ENCODE measurements around the gene PHTF2.

The PHTF2 gene

DNA sequence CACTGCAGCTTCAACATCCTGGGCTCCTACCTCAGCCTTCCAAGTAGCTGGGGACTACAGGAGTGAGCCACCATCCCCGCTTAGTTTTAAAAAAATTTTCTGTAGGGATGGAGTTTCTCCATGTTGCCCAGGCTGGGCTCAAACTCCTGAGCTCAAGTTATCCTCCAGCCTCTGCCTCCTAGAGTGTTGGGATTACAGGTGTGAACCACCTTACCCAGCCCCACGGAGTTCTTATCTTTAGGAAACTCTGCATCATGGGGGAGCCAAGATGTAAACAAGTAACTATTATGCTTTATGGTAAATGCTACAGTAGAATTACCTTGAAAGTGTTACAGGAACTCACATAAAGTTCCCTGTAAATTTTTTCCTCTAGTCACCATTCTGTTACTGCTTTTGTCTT lies 65.3 kb downstream of the PHTF2 start:
- Histone ChIP-seq H3K4me1 (ENCODE audit: control insufficient read depth, insufficient read depth, low read length) (peaks cover 15% of the 10 kb centered on the region), H3K9me3 (ENCODE audit: control insufficient read depth, insufficient read depth, low read depth, low read length) (no peaks in the 10 kb centered on the region), H3K4me3 (ENCODE audit: low read depth, low read length) (no peak overlapping the region), H3K36me3 (ENCODE audit: control insufficient read depth in 2 of 2, insufficient read depth in 1 of 2, low read length in 2 of 2) (no peaks in the 10 kb centered on the region; a peak in 1 of 3 replicates), H3K27ac (ENCODE audit: extremely low read depth, low read depth, low read length) (no peak overlapping the region)
- no peak for TF ChIP-seq ZNF184 (tag by site-specific recombination; IDR thresholded peaks at IDR 0.05)
- TF ChIP-seq GLI4 (tag by site-specific recombination; IDR thresholded peaks at IDR 0.05), result no peak
- no peak for TF ChIP-seq ZNF530 (tag by site-specific recombination; IDR thresholded peaks at IDR 0.05; ENCODE audit: low read depth)
- TF ChIP-seq ZNF658 (tag by site-specific recombination; IDR thresholded peaks at IDR 0.05), result no peak
- TF ChIP-seq, protein P1, sequence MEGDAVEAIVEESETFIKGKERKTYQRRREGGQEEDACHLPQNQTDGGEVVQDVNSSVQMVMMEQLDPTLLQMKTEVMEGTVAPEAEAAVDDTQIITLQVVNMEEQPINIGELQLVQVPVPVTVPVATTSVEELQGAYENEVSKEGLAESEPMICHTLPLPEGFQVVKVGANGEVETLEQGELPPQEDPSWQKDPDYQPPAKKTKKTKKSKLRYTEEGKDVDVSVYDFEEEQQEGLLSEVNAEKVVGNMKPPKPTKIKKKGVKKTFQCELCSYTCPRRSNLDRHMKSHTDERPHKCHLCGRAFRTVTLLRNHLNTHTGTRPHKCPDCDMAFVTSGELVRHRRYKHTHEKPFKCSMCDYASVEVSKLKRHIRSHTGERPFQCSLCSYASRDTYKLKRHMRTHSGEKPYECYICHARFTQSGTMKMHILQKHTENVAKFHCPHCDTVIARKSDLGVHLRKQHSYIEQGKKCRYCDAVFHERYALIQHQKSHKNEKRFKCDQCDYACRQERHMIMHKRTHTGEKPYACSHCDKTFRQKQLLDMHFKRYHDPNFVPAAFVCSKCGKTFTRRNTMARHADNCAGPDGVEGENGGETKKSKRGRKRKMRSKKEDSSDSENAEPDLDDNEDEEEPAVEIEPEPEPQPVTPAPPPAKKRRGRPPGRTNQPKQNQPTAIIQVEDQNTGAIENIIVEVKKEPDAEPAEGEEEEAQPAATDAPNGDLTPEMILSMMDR (tag by site-specific recombination; IDR thresholded peaks at IDR 0.05), result no peak
- TF ChIP-seq ZBTB21 (tag by site-specific recombination; IDR thresholded peaks at IDR 0.05), result no peak
- TF ChIP-seq ZBTB1 (tag by site-specific recombination; IDR thresholded peaks at IDR 0.05), result no peak
- TF ChIP-seq HOXC10 (CRISPR knock-in tag; IDR thresholded peaks at IDR 0.05), result no peak
- no peak for TF ChIP-seq OSR2 (tag by site-specific recombination; IDR thresholded peaks at IDR 0.05)
- TF ChIP-seq ZNF777 (tag by site-specific recombination; IDR thresholded peaks at IDR 0.05; ENCODE audit: borderline replicate concordance), result no peak
- TF ChIP-seq, protein P2, sequence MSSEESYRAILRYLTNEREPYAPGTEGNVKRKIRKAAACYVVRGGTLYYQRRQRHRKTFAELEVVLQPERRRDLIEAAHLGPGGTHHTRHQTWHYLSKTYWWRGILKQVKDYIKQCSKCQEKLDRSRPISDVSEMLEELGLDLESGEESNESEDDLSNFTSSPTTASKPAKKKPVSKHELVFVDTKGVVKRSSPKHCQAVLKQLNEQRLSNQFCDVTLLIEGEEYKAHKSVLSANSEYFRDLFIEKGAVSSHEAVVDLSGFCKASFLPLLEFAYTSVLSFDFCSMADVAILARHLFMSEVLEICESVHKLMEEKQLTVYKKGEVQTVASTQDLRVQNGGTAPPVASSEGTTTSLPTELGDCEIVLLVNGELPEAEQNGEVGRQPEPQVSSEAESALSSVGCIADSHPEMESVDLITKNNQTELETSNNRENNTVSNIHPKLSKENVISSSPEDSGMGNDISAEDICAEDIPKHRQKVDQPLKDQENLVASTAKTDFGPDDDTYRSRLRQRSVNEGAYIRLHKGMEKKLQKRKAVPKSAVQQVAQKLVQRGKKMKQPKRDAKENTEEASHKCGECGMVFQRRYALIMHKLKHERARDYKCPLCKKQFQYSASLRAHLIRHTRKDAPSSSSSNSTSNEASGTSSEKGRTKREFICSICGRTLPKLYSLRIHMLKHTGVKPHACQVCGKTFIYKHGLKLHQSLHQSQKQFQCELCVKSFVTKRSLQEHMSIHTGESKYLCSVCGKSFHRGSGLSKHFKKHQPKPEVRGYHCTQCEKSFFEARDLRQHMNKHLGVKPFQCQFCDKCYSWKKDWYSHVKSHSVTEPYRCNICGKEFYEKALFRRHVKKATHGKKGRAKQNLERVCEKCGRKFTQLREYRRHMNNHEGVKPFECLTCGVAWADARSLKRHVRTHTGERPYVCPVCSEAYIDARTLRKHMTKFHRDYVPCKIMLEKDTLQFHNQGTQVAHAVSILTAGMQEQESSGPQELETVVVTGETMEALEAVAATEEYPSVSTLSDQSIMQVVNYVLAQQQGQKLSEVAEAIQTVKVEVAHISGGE (tag by site-specific recombination; conservative IDR thresholded peaks at IDR 0.05; ENCODE audit: low read depth), result no peak
- no peak for TF ChIP-seq ZNF16 (tag by site-specific recombination; IDR thresholded peaks at IDR 0.05; ENCODE audit: low read depth)
- TF ChIP-seq ZNF549 (tag by site-specific recombination; IDR thresholded peaks at IDR 0.05), result no peak
- no peak for TF ChIP-seq ZNF211 (tag by site-specific recombination; IDR thresholded peaks at IDR 0.05; ENCODE audit: low read depth)
- TF ChIP-seq ZNF214 (tag by site-specific recombination; IDR thresholded peaks at IDR 0.05; ENCODE audit: borderline replicate concordance), result no peak
- CTCF ChIA-PET, result interaction anchor here (0.6 kb wide), 1 partner anchor 207 kb away, joined by 3 read pairs; no protein-coding TSS in a partner anchor
- POLR2A ChIA-PET, result no interaction called here

DNA sequence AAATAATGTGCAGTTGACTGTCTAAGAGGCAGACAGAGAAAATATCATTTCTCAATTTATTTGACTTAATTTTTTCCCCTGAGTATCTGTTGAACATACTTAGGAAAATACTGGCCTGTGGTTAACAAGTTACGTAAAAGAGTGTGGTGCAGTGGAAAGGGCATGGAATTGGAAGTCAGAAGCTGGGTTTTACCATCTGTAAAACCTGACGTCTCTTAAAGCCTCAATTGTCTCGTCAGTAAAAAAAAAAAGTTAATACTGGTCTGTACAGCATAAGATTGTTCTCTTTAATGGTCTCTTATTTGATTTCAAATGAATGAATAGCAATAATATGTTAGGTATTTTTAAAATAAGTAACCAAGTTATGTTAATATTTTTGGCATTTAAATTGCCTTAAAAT lies 67.8 kb downstream of the PHTF2 start:
- Histone ChIP-seq H3K4me1 (ENCODE audit: control insufficient read depth, insufficient read depth, low read length) (peaks cover 15% of the 10 kb centered on the region), H3K9me3 (ENCODE audit: control insufficient read depth, insufficient read depth, low read depth, low read length) (no peaks in the 10 kb centered on the region), H3K36me3 (ENCODE audit: control insufficient read depth in 2 of 2, insufficient read depth in 1 of 2, low read length in 2 of 2) (no peaks in the 10 kb centered on the region), H3K4me3 (ENCODE audit: low read depth, low read length) (no peak overlapping the region), H3K27ac (ENCODE audit: extremely low read depth, low read depth, low read length) (no peak overlapping the region)
- ChIA-PET POLR2A (no interaction called here), CTCF (interaction anchor here (0.5 to 0.7 kb wide), 2 partner anchors 35 to 296 kb away, joined by 5 to 9 read pairs; no protein-coding TSS in a partner anchor)
- TF ChIP-seq ZNF366 (tag by site-specific recombination; conservative IDR thresholded peaks at IDR 0.05), result no peak
- no peak for TF ChIP-seq ZNF792 (tag by site-specific recombination; IDR thresholded peaks at IDR 0.05)
- TF ChIP-seq, protein P3, sequence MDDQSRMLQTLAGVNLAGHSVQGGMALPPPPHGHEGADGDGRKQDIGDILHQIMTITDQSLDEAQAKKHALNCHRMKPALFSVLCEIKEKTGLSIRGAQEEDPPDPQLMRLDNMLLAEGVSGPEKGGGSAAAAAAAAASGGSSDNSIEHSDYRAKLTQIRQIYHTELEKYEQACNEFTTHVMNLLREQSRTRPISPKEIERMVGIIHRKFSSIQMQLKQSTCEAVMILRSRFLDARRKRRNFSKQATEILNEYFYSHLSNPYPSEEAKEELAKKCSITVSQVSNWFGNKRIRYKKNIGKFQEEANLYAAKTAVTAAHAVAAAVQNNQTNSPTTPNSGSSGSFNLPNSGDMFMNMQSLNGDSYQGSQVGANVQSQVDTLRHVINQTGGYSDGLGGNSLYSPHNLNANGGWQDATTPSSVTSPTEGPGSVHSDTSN (CRISPR knock-in tag; IDR thresholded peaks at IDR 0.05), result no peak
- TF ChIP-seq ZNF707 (tag by site-specific recombination; IDR thresholded peaks at IDR 0.05), result no peak
- TF ChIP-seq ZNF174 (tag by site-specific recombination; IDR thresholded peaks at IDR 0.05), result no peak
- no peak for TF ChIP-seq HOXA7 (CRISPR knock-in tag; IDR thresholded peaks at IDR 0.05; ENCODE audit: borderline replicate concordance)
- no peak for TF ChIP-seq ZBTB1 (tag by site-specific recombination; IDR thresholded peaks at IDR 0.05)
- no peak for TF ChIP-seq ZFP37 (tag by site-specific recombination; IDR thresholded peaks at IDR 0.05)
- no peak for TF ChIP-seq ZNF157 (tag by site-specific recombination; IDR thresholded peaks at IDR 0.05)
- TF ChIP-seq ZNF114 (tag by site-specific recombination; IDR thresholded peaks at IDR 0.05), result no peak
- TF ChIP-seq ZNF548 (tag by site-specific recombination; IDR thresholded peaks at IDR 0.05), result no peak
- TF ChIP-seq GLI2 (tag by site-specific recombination; IDR thresholded peaks at IDR 0.05; ENCODE audit: borderline replicate concordance, low read depth), result no peak
- TF ChIP-seq, protein P4, sequence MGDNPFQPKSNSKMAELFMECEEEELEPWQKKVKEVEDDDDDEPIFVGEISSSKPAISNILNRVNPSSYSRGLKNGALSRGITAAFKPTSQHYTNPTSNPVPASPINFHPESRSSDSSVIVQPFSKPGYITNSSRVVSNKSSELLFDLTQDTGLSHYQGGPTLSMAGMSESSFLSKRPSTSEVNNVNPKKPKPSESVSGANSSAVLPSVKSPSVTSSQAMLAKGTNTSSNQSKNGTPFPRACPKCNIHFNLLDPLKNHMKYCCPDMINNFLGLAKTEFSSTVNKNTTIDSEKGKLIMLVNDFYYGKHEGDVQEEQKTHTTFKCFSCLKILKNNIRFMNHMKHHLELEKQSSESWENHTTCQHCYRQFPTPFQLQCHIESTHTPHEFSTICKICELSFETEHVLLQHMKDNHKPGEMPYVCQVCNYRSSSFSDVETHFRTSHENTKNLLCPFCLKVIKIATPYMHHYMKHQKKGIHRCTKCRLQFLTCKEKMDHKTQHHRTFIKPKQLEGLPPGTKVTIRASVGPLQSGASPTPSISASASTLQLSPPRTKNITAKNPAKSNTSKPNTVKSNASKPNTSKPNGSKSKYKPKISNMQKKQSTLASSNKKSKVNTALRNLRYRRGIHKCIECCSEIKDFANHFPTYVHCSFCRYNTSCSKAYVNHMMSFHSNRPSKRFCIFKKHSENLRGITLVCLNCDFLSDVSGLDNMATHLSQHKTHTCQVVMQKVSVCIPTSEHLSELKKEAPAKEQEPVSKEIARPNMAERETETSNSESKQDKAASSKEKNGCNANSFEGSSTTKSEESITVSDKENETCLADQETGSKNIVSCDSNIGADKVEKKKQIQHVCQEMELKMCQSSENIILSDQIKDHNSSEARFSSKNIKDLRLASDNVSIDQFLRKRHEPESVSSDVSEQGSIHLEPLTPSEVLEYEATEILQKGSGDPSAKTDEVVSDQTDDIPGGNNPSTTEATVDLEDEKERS (tag by site-specific recombination; IDR thresholded peaks at IDR 0.05), result no peak
- TF ChIP-seq ZNF354C (tag by site-specific recombination; IDR thresholded peaks at IDR 0.05; ENCODE audit: borderline replicate concordance, low read depth), result no peak
- TF ChIP-seq ZNF324 (tag by site-specific recombination; IDR thresholded peaks at IDR 0.05), result no peak
